Lung (tissue), 12 donors: ENCODE results near the gene RNF19B. TPM values are rescaled to one million over a fixed set of nuclear protein-coding genes. Genes with fewer than 3 reads are reported as not detected.

Experiments
- ATAC-seq: fragments of 200-7000 bp; cut with Tn5 transposase; one replicate; pipeline ENCODE4 v1.9.1; 2020; ENCODE audit warnings: moderate number of reproducible peaks; ENCODE audit not compliant: insufficient read depth, low FRiP score
- DNase-seq, 3 donors: peaks; one replicate each; pipeline ENCODE4 v3.0.0-alpha.2; 2013 to 2017
- H3K27ac ChIP-seq, 2 donors: one replicate each; pipeline ENCODE4 v1.5.1; 2013; ENCODE audit warnings: mild to moderate bottlenecking in 2 of 2, moderate library complexity in 2 of 2, control low read depth in 1 of 2, inconsistent platforms in 1 of 2, low read depth in 1 of 2, low read length in 1 of 2
- H3K27me3 ChIP-seq, 3 donors: one replicate each; pipeline ENCODE4 v1.5.1; 2013; ENCODE audit warnings: low read length in 2 of 3; ENCODE audit not compliant: control insufficient read depth in 3 of 3, insufficient read depth in 3 of 3
- H3K36me3 ChIP-seq, 4 donors: one replicate each; pipeline ENCODE4 v1.5.1; 2013; ENCODE audit warnings: low read length in 4 of 4, mild to moderate bottlenecking in 1 of 4, moderate library complexity in 1 of 4; ENCODE audit not compliant: control insufficient read depth in 4 of 4, insufficient read depth in 4 of 4
- H3K4me1 ChIP-seq, 5 donors: one replicate each; pipeline ENCODE4 v1.5.1; 2013; ENCODE audit warnings: low read length in 5 of 5, mild to moderate bottlenecking in 2 of 5, moderate library complexity in 1 of 5; ENCODE audit not compliant: control insufficient read depth in 5 of 5, insufficient read depth in 5 of 5
- H3K4me3 ChIP-seq: one replicate; pipeline ENCODE4 v1.5.1; 2013; ENCODE audit warnings: mild to moderate bottlenecking, control low read depth, moderate library complexity
- H3K9ac ChIP-seq, 2 donors: one replicate each; pipeline ENCODE4 v1.5.1; 2013; ENCODE audit warnings: low read length in 2 of 2, control low read depth in 1 of 2; ENCODE audit not compliant: insufficient read depth in 1 of 2
- H3K9me3 ChIP-seq, 4 donors: one replicate each; pipeline ENCODE4 v1.5.1; 2013; ENCODE audit warnings: low read length in 3 of 4, mild to moderate bottlenecking in 1 of 4, moderate library complexity in 1 of 4; ENCODE audit not compliant: control insufficient read depth in 4 of 4, insufficient read depth in 3 of 4
- CTCF ChIP-seq: IDR thresholded peaks from 2 replicates; pipeline ENCODE4 v1.5.1; 2012; ENCODE audit warnings: mild to moderate bottlenecking; ENCODE audit errors: control extremely low read depth, extremely low read depth
- WGBS, 2 donors: extraction: QIAGEN DNeasy Blood & Tissue Kit; methylation state at CpG; one replicate each; pipeline ENCODE4 v1.1.7; 2013; 5-methylcytosine and 5-hydroxymethylcytosine counted together
- polyA plus RNA-seq, 2 donors: library from polyadenylated mRNA; stranded (reverse); fragments of 200-250 nt; gene quantifications; one replicate each; pipeline ENCODE4 v1.2.1, GENCODE V29; 2013
- total RNA-seq, 2 donors: library from RNA; depleted of rRNA in 1 of 2; stranded (reverse); fragments of >200 nt in 1 of 2; gene quantifications; one replicate each; pipeline ENCODE4 v1.2.1, GENCODE V29; 2014 to 2021
- donor health status: control.
- donor health status: control.
- donor health status: Bipolar disorder and iron deficiency.
- donor health status: healthy.
- donor health status: DM: yes; HTN: yes; CAD: no.

The RNF19B gene
- total and polyA plus RNA-seq, 4 donors: 5.1 to 65.9 (median 26.8) TPM

GRCh38 chr1:32888677-32889420 lies 75.8 kb downstream of the RNF19B start:
- no peak for DNase-seq
- H3K27me3 ChIP-seq: peaks cover 3 to 32% (median 26%) of the 10 kb centered on the region in 3 donors

GRCh38 chr1:32888134-32888533 lies 76.5 kb downstream of the RNF19B start:
- Histone ChIP-seq H3K27me3 (peaks cover 3 to 37% (median 26%) of the 10 kb centered on the region in 3 donors), H3K9ac (no peak overlapping the region), H3K9me3 (peaks cover 0 to 6% (median 0%) of the 10 kb centered on the region in 4 donors), H3K4me3 (no peak overlapping the region), H3K4me1 (peaks cover 0 to 8% (median 0%) of the 10 kb centered on the region in 5 donors), H3K36me3 (no peaks in the 10 kb centered on the region), H3K27ac (no peak overlapping the region)
- no peak for TF ChIP-seq CTCF
- no peak for ATAC-seq
- no peak for DNase-seq
- 79 to 81% methylated on average over 3 of the region's 3 CpGs for WGBS, 2 donors

More at GRCh38 chr1:32888677-32889420, 75.8 kb downstream of the RNF19B start:
- peaks cover 0 to 8% (median 3%) of the 10 kb centered on the region in 5 donors for H3K4me1 ChIP-seq
- H3K27ac ChIP-seq: no peak overlapping the region
- H3K4me3 ChIP-seq: no peak overlapping the region
- peaks cover 0 to 6% (median 0%) of the 10 kb centered on the region in 4 donors for H3K9me3 ChIP-seq
- H3K9ac ChIP-seq: no peak overlapping the region
- no peaks in the 10 kb centered on the region for H3K36me3 ChIP-seq
- no peak for ATAC-seq
- TF ChIP-seq CTCF: no peak
- 90 to 94% methylated on average over 24 of the region's 24 CpGs for WGBS, 2 donors

- Histone ChIP-seq H3K9me3 (peaks cover 0 to 4% (median 0%) of the 10 kb centered on the region in 4 donors), H3K4me1 (peaks cover 0 to 5% (median 0%) of the 10 kb centered on the region in 5 donors), H3K27ac (no peak overlapping the region), H3K4me3 (no peak overlapping the region), H3K9ac (no peak overlapping the region), H3K27me3 (peaks cover 3 to 37% (median 26%) of the 10 kb centered on the region in 3 donors), H3K36me3 (no peaks in the 10 kb centered on the region)
- no peak for TF ChIP-seq CTCF
- 77 to 81% methylated on average over 12 of the region's 12 CpGs for WGBS, 2 donors
- no peak for ATAC-seq
- no peak for DNase-seq
Measured at GRCh38 chr1:32887623-32888022, 77.0 kb downstream of the RNF19B start.
